CD4-positive, alpha-beta T cell (primary cell): ENCODE measurements around the gene GCNT3. TPM values are rescaled to one million over a fixed set of nuclear protein-coding genes. Genes with fewer than 3 reads are reported as not detected.

ENCODE experiments used
- ATAC-seq: fragments of 200-7000 bp; cut with Tn5 transposase; one replicate; pipeline ENCODE4 v1.10.0; 2022; ENCODE audit warnings: mild to moderate bottlenecking; ENCODE audit not compliant: poor library complexity
- CTCF ChIA-PET: fragments of 350-600 bp; sonication (Branson Sonifier 250); formaldehyde crosslinking; loops from one replicate; lab custom pipeline; 2021; ENCODE audit warnings: antibody characterized with exemption, inconsistent platforms; lab: Charles Lee
- POLR2A ChIA-PET: fragments of 350-600 bp; sonication (Branson Sonifier 250); formaldehyde crosslinking; loops from one replicate; lab custom pipeline; 2021; ENCODE audit warnings: antibody characterized with exemption, inconsistent platforms; lab: Charles Lee
- DNase-seq, 14 experiments: peaks; one replicate each; pipeline ENCODE4 v3.0.0-alpha.2; 2013 to 2020; ENCODE audit warnings: mixed read lengths in 2 of 14
- H3K27ac ChIP-seq, 2 donors: one replicate each; pipeline versions ENCODE4 v1.5.1 to v1.7.0; 2013; ENCODE audit warnings: low read length in 2 of 2, low read depth in 1 of 2, mild to moderate bottlenecking in 1 of 2
- H3K27me3 ChIP-seq, 2 experiments: 1 replicate in 1 of 2; 2 replicates in 1 of 2; pipeline versions ENCODE4 v1.6.1 to v1.7.0; 2013; ENCODE audit warnings: low read length in 2 of 2, control low read depth in 1 of 2, mild to moderate bottlenecking in 1 of 2, moderate library complexity in 1 of 2; ENCODE audit not compliant: insufficient read depth in 2 of 2, control insufficient read depth in 1 of 2
- H3K36me3 ChIP-seq: one replicate; pipeline ENCODE4 v1.6.1; 2013; ENCODE audit warnings: low read length, control low read depth; ENCODE audit not compliant: insufficient read depth
- H3K4me1 ChIP-seq: one replicate; pipeline ENCODE4 v1.6.1; 2013; ENCODE audit warnings: low read length, control low read depth; ENCODE audit not compliant: insufficient read depth
- H3K4me3 ChIP-seq: one replicate; pipeline ENCODE4 v1.5.1; 2013; ENCODE audit warnings: mild to moderate bottlenecking, low read length, moderate library complexity
- H3K9me3 ChIP-seq, 2 experiments: 1 replicate in 1 of 2; 2 replicates in 1 of 2; pipeline versions ENCODE4 v1.6.1 to v1.7.0; 2013; ENCODE audit warnings: low read length in 2 of 2, mild to moderate bottlenecking in 2 of 2, control low read depth in 1 of 2, moderate library complexity in 1 of 2; ENCODE audit not compliant: control insufficient read depth in 1 of 2, insufficient read depth in 1 of 2
- H3K27ac Mint-ChIP-seq: one replicate; pipeline ENCODE4 v1.8.0; 2020; ENCODE audit warnings: mixed read lengths
- H3K27me3 Mint-ChIP-seq: one replicate; pipeline ENCODE4 v1.8.0; 2021; ENCODE audit warnings: mixed read lengths
- H3K36me3 Mint-ChIP-seq: one replicate; pipeline ENCODE4 v1.8.0; 2021; ENCODE audit warnings: low read depth, mixed read lengths
- H3K4me1 Mint-ChIP-seq: one replicate; pipeline ENCODE4 v1.8.0; 2021; ENCODE audit warnings: low read depth, mixed read lengths
- H3K4me3 Mint-ChIP-seq: one replicate; pipeline ENCODE4 v1.8.0; 2020; ENCODE audit warnings: mild to moderate bottlenecking, mixed read lengths
- H3K9me3 Mint-ChIP-seq: one replicate; pipeline ENCODE4 v1.8.0; 2020; ENCODE audit warnings: mixed read lengths
- intact Hi-C, 2 experiments: fragments of 100-400 bp; cut with DNase I in 1 of 2; cut with micrococcal nuclease in 1 of 2; formaldehyde crosslinking; loops; one replicate each; pipeline versions ENCODE4 v1.15.1 to v1.9.0; 2023 to 2025; cut with DNase I, micrococcal nuclease
- polyA plus RNA-seq, 2 donors: library from polyadenylated mRNA; unstranded; fragments of 120-200 nt; gene quantifications; one replicate each; pipeline ENCODE4 v1.2.1, GENCODE V29; 2013
- total RNA-seq, 174 experiments: library from RNA in 2 of 174; stranded (reverse) in 2 of 174; gene quantifications; one replicate each; pipeline ENCODE4 v1.2.3 and lab custom pipeline; 2021 to 2026
- TF ChIP-seq, protein P1 (sequence below): fragments of 200-600 bp; IDR thresholded peaks from one replicate; pipeline ENCODE4 v1.8.0; 2022; ENCODE audit warnings: antibody characterized with exemption, mild to moderate bottlenecking

GCNT3 gene
- total RNA-seq (not detected), total RNA-seq (lab: John Stamatoyannopoulos, UW) (0 to 0.19 (median 0) reads per million in 172 experiments)
- polyA plus RNA-seq (2013, experiment 1 of 2) = not detected
- 0.10 TPM for polyA plus RNA-seq (2013, experiment 2 of 2)

GRCh38 chr15:59611276-59612260 lies at the start of gene GCNT3:
GCNT3 (plus strand) TSS chr15:59611783; CDS start chr15:59618239, 6,456 bp downstream.
- Histone ChIP-seq H3K4me3 (no peak within 1 kb of the TSS), H3K27ac (no peak within 1 kb of the TSS), H3K4me1 (peaks cover 4% of the 10 kb centered on the region), H3K36me3 (no peaks in the 10 kb centered on the region), H3K27me3 (peaks cover 0 to 6% of the 10 kb centered on the region in 2 experiments), H3K9me3 (peaks cover 0 to 6% of the 10 kb centered on the region in 2 experiments)
- peaks cover 13% of the 10 kb centered on the region for H3K4me1 Mint-ChIP-seq
- DNase-seq (no peak), ATAC-seq (no peak)
- no peaks in the 10 kb centered on the region for H3K36me3 Mint-ChIP-seq
- ChIA-PET POLR2A (no interaction called here), CTCF (no interaction called here)
- TF ChIP-seq, protein P1, sequence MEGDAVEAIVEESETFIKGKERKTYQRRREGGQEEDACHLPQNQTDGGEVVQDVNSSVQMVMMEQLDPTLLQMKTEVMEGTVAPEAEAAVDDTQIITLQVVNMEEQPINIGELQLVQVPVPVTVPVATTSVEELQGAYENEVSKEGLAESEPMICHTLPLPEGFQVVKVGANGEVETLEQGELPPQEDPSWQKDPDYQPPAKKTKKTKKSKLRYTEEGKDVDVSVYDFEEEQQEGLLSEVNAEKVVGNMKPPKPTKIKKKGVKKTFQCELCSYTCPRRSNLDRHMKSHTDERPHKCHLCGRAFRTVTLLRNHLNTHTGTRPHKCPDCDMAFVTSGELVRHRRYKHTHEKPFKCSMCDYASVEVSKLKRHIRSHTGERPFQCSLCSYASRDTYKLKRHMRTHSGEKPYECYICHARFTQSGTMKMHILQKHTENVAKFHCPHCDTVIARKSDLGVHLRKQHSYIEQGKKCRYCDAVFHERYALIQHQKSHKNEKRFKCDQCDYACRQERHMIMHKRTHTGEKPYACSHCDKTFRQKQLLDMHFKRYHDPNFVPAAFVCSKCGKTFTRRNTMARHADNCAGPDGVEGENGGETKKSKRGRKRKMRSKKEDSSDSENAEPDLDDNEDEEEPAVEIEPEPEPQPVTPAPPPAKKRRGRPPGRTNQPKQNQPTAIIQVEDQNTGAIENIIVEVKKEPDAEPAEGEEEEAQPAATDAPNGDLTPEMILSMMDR = no peak
- intact Hi-C loops = no loop called here
- no peak within 1 kb of the TSS for H3K4me3 Mint-ChIP-seq
- H3K27ac Mint-ChIP-seq = no peak within 1 kb of the TSS
- H3K27me3 Mint-ChIP-seq = peaks cover 20% of the 10 kb centered on the region
- H3K9me3 Mint-ChIP-seq = peaks cover 2% of the 10 kb centered on the region

DNA sequence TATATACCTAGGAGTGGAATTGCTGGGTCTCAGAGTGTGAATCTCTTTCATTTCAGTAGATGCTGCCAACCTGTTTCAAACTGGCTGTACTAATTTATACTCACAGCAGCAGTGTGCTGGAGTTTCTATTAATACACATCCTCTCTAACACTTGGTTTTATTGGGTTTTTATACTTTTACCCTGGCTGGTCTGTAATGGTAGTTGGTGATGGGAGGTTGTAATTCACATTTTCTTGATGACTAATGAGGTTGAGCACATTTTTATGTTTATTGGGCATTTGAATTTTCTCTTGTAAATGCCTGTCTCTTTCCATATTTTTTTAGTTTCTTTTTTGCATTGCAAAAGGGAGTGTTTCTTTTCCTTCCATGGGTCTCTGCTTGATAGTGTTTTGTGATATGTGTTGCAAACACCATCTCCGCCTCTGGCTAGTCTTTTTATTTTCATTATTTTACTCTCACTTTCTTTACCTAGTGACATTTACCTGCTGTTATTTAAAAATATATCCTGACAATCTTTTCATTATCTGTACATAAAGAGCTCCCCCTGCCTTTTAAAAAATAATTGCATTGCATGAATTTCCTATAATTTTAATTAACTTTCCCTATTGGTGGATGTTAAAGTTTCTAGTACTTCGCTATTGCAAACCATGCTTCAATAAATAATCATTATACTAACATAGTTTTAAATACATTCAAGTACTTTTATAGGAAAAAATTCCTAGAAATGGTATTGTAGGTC lies 49.0 kb upstream of the GCNT3 start:
- H3K9me3 ChIP-seq = no peaks in the 10 kb centered on the region

DNA sequence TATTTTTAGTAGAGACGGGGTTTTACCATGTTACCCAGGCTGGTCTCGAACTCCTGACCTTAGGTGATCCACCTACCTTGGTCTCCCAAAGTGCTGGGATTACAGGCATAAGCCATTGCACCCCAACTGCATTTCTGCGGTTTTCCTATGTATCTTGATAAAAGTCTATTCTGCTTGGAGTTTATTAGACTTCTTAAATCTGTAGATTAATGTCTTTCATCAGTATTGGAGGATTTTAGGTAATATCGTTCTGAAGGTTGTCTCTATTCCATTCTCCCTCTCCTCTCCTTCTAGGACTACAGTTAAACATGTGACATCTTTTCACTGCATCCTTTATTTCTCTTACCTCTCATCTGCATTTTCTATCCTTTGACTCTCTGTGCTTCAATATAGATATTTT lies 46.3 kb upstream of the GCNT3 start:
- Mint-ChIP-seq H3K9me3 (no peaks in the 10 kb centered on the region), H3K4me3 (no peak overlapping the region), H3K36me3 (no peaks in the 10 kb centered on the region), H3K27ac (no peak overlapping the region), H3K27me3 (peaks cover 5% of the 10 kb centered on the region), H3K4me1 (no peaks in the 10 kb centered on the region)
- H3K27ac ChIP-seq = no peak overlapping the region
- peaks cover 0 to 2% of the 10 kb centered on the region in 2 experiments for H3K27me3 ChIP-seq
- H3K4me3 ChIP-seq = no peak overlapping the region
- H3K4me1 ChIP-seq = no peaks in the 10 kb centered on the region
- TF ChIP-seq, protein P1 = no peak
- intact Hi-C loops = no loop called here
- H3K9me3 ChIP-seq = no peaks in the 10 kb centered on the region
- DNase-seq (no peak), ATAC-seq (no peak)
- ChIA-PET CTCF (no interaction called here), POLR2A (no interaction called here)
- H3K36me3 ChIP-seq = no peaks in the 10 kb centered on the region

More for the DNA sequence above, 49.0 kb upstream of the GCNT3 start:
- Mint-ChIP-seq H3K27me3 (no peaks in the 10 kb centered on the region), H3K4me3 (no peak overlapping the region), H3K36me3 (no peaks in the 10 kb centered on the region), H3K9me3 (no peaks in the 10 kb centered on the region), H3K27ac (no peak overlapping the region), H3K4me1 (no peaks in the 10 kb centered on the region)
- Histone ChIP-seq H3K27ac (no peak overlapping the region), H3K4me3 (no peak overlapping the region), H3K36me3 (no peaks in the 10 kb centered on the region), H3K27me3 (no peaks in the 10 kb centered on the region), H3K4me1 (no peaks in the 10 kb centered on the region)
- DNase-seq (no peak), ATAC-seq (no peak)
- ChIA-PET CTCF (no interaction called here), POLR2A (no interaction called here)
- intact Hi-C loops = no loop called here
- TF ChIP-seq, protein P1 = no peak
